Amniotic stem cell (primary cell): ENCODE data around the gene MRPS27.
A peak's percentile ranks its signal among the peaks of the same experiment; 100 is the strongest.

Experiments used
- DNase-seq: peaks from one replicate; lab custom pipeline; 2025; lab: John Stamatoyannopoulos, UW

The MRPS27 gene

DNA sequence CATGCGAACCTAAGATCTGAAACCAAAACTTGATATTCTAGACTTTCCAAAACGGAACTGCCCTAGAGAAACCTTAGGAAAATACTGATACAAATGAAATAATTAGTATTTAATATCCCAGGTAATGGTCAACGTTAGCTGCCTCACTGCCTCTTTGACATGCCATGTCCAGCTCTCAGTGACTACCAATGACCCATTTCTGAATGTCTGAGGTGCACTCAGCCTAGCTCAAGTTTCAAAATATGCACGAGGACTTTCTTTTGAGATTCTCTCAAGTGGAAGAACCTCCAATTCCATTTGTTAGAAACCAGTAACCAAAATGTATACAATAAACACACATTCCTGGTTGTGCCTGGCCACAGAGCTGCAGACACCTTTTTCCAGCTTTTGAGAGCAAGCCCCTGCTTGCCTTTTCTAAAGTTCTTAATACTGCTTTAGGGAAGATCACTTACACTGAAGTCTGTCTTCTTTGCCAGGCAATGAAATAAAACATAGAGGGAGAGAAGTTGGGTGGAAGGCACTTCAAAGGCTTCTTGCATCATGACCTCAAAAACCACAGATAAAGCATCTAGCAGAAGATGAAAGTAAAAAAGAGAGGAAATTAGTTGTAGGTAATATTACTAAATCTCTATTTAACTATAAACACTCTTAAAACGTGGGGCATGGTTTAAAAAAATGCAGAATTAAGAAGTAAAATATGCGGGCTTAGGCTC, 87.9 kb downstream of the MRPS27 start:
- no peak for DNase-seq

DNA sequence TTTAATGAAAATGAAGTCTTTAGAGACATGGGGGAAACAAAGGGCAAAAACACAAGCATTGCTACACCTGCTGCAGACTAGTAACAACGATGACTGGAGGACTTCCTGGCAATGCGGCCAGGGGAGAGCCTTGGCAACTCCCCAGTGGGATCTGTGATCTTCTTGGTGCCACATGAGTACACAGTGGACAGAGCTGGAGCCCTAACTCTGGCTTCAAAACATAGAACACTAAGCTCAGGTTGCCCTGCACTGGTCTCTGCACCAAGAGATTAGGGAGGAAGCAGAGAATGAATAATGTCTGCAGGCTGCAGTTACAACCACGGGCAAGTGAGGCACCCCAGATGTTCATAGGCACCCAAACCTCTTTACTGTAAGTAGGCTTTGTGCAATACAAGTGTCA, 91.1 kb downstream of the MRPS27 start:
- DNase-seq: no peak

DNA sequence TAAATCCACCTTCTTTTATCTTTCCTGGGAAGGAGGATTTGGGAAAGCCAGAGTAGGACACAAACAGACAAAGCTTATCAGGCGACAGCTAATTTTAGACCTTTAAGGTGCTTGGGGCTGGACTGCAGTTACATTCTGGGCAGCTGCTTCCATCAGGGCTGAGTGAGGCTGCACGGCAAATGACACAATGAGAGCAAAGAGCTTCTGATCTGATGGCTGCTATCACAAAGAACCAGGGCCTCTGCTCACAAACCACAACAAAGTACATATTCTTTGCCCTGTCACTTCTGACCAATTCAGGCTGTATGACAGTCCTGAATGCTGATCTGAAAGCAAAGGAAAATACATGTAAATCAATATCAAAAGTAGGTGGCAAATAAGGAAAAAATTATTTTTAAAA, 93.1 kb downstream of the MRPS27 start:
- no peak for DNase-seq

DNA sequence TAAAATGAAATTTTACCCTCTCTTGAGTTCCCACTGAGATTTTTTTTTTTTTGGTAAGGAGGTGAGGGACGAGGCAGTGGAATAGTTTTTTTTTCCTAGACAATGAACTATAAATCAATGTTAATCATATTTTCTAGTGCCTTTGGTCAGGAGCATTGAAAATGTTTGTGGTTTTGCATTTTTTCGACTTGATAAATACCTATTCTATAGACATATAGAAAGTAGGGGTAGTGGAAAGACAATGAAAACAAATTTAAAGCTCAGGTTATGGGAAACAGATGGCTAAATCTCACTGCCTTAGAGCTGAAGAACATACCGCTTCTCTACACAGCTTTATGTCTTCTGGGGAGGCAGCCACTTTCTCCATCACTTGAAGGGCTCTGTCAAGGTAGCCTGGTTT, 94.3 kb downstream of the MRPS27 start:
- no peak for DNase-seq

DNA sequence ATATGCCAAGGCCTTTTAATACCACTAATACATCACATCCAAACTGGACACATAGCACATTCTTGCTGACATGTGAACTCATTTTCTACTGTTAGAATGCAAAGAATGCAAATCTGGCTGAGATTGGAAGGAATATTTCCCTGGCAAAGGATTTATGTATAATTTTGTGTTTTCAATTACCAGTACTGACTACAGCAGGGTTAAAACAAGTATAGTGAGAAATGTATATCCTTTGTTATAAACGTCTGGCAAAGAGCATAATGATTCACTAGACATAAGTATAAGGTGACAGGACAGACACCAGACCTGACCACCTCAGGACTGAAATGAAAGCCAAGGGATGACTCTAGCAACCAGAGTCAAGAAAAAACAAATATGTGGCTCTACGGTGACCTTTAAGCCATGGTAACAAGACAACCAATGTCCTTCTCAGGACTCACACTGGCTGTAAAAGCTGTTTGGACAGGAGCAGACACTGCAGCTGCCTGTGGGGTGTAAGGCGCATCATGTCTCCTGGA, 95.0 kb downstream of the MRPS27 start:
- no peak for DNase-seq

DNA sequence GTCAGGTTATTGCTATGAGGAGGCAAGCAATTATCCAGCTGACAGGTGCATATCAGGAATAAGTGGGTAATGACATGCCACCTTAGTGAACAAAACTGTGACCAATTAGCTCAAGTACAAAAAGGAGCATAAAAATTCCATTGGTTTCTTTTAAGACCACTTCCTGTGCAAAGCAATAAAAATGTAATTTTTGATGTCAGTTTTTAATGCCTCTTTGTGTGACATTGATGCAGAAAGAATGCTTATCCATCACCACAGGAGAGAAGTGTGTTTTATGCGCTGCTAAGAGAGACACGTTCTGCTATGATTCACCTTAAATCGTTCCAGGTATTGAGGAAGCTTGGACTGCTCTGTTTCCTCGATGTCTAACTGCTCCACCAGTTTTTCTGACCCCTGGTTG, 96.7 kb downstream of the MRPS27 start:
- DNase-seq: no peak

DNA sequence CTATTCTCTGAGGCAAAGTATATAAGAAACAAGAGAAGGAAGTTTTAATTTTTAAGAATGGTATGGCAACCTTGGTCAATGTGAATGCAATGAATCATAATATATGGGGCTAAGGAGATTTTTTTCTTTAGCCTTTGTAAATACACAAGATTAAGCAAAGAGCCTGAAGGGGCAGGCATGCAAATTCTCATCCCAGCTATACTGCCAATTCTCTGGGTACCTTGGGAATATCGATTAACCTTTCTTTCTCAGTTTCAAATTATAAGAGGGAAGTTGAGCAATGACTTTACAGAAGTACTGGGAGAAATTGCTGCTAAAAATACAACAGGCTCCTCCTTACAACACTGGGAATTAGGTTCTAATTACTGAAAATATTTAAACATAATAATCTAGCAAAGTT, 97.5 kb downstream of the MRPS27 start:
- DNase-seq: no peak

DNA sequence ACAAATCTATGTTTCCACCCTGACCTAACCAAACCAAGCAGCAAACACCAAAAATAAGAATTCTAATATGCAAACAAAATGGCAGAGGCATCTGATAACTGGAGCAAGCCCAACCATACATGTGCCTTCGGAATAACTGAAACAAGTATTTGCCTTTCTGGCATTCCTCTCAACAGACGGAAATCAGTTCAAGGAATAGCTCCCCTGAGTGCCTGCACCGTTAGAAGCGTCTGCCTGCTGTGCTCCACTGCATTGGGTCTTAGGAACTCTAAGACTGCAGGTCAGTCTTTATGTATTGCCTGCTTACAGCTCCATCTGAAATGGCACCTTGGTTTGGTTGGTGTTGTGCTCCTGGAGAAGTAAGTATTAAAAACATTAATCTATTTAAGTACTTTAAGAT, 98.5 kb downstream of the MRPS27 start:
- DNase-seq: no peak

DNA sequence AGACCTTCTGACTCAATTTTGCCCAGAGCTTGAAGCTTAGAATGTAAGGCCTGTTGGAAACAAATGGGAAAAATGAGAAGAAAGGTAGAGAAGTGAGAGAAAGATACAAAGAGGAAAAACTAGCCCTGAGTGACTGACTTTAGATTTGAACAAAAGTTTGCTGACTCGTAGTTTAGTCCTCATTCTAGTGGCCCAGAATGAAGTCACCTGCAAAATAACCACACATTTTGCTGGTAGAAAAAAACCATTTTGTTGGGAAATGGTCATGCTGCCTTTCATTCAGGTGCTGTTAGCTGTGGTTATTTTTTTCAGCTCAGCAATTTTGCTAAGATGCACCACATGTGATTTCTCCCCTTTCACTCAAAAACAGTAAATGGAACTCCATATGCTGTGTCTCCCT, 98.9 kb downstream of the MRPS27 start:
- no peak for DNase-seq

DNA sequence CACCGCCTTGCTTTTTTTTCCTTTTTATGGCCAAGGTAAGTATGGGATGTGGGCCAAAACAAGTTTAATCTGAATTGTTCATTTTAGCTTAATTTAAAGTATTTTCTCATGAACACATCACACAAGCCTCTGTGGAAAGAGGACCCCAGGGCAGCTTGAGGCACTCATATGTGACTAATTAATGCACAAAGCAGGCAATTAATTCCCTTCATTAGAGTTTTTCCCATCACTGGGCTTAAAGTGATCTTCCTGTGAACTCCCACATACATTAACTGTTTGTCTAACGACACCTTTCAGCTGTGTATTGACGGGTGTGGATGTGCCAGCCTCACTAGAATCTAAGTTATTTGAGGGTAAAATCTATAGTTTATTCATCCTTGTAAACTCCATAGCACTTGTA, 103.3 kb downstream of the MRPS27 start:
- no peak for DNase-seq

DNA sequence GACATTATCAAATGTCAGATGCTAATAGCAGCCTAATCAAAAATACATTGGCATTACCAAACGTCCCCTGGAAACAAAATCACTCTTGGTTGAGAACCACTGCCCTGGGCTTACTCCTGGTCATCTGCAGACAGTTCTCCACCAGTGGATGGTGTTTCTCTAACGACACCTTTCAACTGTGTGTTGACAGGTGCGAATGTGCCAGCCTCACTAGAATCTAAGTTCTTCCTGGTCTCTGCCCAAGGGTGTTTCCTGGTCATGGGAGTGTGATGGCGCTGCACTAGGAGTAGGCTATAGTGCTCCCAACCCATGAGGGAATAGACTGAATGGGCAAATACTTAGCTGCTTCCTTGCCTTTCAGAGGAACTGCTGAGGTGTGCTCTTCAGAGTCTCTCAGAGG, 105.9 kb downstream of the MRPS27 start:
- DNase-seq: no peak

DNA sequence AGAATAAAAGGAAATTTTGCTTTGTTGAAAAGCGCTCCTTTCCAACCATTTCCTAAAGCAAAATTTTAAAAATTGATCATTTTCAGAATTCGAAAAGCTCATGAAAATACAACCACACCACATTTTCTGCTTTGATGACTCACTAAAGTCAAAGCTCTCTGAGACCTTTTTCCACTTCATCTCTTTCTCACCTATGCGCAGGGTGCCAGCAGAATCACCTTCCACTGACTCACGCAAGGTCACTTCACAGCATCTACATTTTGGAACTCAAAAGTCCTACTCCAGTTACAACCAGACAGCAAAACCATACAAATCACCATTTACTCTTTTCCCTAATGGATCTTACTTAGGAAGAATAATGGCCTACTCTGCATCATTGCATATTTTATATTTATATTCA, 106.6 kb downstream of the MRPS27 start:
- DNase-seq: no peak

DNA sequence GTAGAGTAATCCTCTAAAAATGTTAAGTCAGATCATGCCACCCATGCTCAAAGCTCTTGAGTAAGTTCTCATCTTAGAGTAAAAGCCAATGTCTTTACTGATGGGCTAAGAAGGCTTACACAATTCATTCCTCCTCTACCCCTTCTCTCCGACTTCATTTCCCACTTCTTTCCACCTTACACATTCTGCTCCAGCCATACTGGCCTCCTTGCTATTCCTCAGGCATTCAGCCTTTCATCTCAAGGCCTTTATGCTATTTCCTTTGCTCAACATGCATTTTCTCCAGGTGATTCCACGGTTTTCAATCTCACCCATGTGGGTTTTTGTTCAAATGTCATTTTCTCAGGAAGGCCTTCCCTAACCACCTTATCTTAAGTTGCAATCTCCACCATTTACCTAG, 107.9 kb downstream of the MRPS27 start:
- no peak for DNase-seq

DNA sequence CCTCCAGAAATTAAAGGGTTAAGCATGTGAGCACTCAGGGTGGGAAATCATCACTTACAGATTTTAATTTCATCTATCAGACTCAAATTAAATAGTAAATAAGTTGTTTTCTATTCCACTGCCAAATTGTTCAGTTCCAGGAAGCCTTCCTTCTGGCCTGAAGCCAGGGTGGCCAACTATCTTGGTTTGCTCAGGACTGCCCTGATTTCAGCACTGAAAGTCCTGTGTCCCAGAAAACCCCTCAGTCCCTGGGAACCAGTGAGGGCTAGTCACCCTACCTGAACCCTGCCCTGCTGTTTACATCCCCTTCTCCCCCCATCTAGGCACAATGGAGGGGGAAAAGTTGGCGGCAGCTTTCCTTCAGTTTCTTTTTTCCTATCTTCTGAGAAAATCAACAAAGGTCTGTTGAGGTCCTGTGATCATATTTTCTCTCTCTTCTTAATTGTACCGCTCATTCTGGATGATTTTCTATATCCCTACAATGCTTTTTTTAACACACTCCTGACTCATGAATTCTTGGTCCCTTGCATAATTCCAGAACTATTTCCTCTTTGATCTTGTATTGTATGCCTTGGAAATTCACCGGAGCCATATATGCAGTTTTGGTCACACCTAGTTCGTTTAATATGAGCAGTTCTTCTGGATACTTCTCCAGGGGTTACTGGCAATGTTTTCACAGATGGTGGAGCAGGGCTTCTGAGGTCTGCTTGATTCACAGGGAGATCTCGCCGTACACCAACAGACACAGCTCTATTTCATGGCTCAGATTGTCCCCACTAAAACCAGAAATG, 109.0 kb downstream of the MRPS27 start:
- peak; percentile 48 for DNase-seq

DNA sequence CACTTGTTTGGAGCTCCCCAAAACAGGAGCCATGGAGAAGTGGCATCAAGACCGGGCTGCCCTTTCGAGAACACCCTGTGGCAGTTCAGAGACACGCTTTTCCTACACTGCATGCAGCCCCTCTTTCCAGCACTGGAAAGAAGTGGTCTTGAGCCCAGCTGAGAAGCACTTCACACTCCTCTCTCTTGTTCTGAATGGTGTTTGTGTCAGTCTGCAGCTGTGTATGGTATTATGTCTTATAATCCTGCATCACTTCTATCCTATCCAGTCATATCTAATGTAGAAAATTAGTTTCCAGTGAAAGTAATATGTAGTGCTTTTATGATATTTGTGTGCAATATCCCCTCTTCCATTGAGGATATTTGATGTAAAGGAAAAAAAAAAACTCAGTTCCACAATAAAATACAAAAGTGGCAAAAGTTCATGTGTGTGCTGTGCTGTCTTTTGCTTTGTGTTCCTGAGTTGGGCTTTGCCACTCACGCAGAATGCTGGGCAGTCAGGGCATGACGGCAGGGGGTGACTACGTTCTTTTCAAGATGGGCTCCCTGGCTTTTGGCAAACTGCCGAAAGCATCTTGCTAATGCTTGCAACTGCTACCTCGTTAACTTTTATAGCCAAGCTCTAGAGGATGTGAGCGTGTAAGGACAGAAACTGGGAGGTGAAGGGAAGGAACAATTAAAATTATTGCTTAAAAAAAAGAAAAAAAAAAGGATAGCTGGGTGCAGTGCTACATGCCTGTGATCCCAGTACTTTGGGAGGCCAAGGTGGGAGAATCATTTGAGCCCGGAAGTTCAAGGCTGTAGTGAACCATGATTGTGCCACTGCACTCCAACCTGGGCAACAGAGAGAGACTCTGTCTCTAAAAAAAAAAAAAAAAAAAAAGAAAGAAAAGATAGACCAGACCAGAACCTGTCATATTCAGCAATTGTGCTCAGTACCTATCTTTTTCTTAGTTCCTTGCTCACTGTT, 110.6 kb downstream of the MRPS27 start:
- no peak for DNase-seq

DNA sequence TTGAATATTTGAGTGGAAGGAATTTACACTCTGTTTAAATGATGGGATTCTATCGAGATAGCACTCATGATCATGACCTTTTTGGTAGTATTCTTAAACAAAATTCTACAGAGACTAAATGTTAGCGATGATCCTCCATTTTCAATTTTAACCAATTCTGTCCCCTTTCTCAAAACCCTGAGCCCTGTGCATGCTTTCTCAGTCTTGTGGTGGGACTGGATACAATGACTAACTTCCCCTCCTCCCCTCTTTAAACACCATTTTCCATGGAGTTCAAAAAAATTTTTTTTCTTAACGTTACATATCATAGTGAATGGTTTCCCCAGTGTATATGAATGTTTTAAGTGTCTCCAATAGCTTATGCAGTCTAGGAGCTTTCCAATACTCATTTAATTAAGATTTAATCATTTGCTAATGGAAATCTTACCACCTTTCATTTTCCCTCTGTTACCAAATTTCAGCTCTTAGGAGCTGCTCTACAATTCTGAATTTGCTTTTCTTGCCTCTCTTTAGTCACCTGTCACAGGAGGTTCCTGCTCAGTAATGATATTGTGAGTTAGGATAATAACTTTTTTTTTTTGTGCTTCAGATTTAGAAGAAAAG, 111.6 kb downstream of the MRPS27 start:
- no peak for DNase-seq

DNA sequence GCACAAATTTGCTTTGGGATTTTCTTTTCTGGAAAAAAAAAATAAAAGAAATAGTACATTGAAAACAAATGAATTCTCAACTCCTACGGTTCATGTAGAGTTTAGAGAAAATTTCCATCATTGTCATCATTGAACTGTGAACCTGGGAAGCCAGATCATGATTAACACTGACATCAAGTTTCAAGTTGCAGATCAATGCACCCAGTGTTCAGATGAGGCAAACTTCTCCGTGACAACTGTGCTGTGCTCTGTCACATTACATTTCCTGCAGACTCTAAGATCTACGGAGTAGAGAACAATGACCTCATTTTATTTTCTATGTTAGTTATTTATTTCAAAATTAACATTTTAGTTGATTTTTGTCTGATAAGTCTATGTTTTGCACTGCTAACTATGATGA, 113.0 kb downstream of the MRPS27 start:
- DNase-seq: no peak

DNA sequence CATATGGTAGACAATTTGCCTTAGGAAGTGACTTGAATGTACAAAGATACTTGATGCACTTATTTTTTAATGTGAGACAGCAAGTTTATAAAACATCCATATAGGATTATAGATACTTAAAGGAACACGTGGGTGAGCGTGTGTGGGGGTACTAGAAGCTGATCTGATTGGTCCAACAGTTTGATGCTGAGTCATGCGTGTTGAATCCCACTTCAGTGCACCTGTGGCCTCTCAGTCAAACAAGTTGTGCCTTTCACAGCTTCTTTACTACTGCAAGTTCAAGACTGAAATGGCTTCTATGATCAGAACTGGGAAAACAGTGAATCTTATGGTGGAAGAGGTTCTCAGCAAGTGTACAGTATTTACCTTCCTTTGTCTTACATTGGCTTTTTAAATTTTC, 113.9 kb downstream of the MRPS27 start:
- DNase-seq: no peak

DNA sequence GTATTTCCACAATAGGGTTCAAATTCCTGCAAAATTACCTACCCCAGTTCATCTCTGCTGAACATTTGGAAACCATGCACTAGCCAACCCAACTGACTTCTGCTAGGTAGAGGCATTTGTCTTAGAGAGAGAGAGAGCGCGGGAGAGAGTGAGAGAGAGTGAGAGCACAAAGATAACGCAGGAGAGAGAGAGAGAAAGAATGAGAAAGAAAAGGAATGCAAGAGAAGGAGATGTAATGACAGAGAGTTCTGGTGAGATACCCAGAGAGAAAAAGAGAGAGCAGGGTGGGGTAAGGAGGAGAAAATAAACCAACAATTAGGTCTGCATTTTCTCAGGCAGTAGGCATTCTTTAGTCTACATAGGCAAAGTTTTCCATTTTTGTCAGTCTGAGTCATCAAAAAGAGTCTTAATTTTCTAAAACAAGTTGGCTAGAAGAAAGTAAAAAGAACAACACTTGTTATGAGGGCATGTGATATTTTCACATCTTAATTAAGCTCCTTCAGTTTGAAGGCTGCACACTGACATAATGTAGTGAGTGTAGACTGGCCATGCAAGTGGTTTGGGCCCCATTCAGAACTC, 114.5 kb downstream of the MRPS27 start:
- DNase-seq: no peak

DNA sequence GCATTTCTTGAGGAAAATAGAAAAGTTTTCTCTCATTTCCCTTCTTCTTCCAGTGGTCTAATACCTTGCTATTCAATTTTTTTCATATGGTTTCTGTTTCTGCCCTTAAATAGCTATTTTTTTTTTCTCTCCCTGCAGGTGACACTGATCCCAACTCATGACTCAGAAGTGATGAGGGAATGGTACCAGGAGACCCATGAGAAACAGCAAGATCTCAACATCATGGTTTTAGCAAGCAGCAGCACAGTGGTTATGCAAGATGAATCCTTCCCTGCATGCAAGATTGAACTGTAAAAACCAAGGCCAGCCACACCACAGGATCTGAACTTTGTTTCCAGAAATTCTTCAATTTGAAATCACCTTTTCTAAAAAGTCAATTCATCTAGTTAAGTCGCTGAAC, 115.1 kb downstream of the MRPS27 start:
- no peak for DNase-seq

DNA sequence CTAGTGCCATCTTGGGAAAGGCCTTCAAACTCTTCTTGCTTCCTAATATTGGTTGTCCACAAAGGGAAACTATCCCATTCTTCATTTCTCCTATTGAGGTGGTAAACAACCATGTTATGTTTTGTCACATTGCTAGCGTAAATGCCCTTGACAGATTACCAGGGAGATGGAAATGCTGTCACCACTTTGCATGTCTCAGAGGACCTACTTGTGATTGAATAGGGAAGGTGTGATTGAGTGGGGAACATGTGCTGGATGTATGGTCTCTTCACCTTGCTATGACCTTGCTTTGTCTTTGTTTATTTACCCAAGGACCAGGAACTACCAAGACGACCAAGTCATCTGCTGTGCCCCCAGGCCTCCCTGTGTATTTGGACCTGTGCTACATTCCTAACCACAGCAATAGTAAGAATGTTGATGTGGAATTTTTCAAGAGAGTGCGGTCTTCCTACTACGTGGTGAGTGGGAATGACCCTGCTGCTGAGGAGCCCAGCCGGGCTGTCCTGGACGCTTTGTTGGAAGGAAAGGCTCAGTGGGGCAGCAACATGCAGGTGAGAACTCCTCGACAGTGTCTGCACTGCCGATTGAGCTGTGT, 116.7 kb downstream of the MRPS27 start:
- DNase-seq: no peak
